ENCODE measurements around the gene SERPING1.

- TF ChIP-seq, protein P1, sequence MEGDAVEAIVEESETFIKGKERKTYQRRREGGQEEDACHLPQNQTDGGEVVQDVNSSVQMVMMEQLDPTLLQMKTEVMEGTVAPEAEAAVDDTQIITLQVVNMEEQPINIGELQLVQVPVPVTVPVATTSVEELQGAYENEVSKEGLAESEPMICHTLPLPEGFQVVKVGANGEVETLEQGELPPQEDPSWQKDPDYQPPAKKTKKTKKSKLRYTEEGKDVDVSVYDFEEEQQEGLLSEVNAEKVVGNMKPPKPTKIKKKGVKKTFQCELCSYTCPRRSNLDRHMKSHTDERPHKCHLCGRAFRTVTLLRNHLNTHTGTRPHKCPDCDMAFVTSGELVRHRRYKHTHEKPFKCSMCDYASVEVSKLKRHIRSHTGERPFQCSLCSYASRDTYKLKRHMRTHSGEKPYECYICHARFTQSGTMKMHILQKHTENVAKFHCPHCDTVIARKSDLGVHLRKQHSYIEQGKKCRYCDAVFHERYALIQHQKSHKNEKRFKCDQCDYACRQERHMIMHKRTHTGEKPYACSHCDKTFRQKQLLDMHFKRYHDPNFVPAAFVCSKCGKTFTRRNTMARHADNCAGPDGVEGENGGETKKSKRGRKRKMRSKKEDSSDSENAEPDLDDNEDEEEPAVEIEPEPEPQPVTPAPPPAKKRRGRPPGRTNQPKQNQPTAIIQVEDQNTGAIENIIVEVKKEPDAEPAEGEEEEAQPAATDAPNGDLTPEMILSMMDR (IDR thresholded peaks at IDR 0.05; ENCODE audit: extremely low read depth in 1 of 2, insufficient read depth in 1 of 2, low read depth in 1 of 2, low read length in 2 of 2): no peak
- TF ChIP-seq POLR2AphosphoS5 (IDR thresholded peaks at IDR 0.05; ENCODE audit: insufficient read depth, low read depth, low read length): no peak
- no peak for TF ChIP-seq GATA2 (IDR thresholded peaks at IDR 0.05; ENCODE audit: insufficient read depth, insufficient read length, low read depth, low read length)
- no peak for TF ChIP-seq POLR2A (IDR thresholded peaks at IDR 0.05; ENCODE audit: low read depth, low read length)
- TF ChIP-seq, protein P2, sequence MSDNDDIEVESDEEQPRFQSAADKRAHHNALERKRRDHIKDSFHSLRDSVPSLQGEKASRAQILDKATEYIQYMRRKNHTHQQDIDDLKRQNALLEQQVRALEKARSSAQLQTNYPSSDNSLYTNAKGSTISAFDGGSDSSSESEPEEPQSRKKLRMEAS (IDR thresholded peaks at IDR 0.05; ENCODE audit: insufficient read depth, insufficient read length): no peak
- TF ChIP-seq JUN (IDR thresholded peaks at IDR 0.05; ENCODE audit: borderline replicate concordance, insufficient read depth, insufficient read length, low read depth): no peak
Measured at GRCh38 chr11:57588046-57588710, 9.3 kb upstream of the SERPING1 start.

All from endothelial cell of umbilical vein (primary cell).